Memory B cell (primary cell): Measurements from ENCODE around the gene MAJIN.
"Not testable (repeated sequence)": the region's sequence is repeated elsewhere in the genome, so short reads cannot be mapped to it uniquely, and the experiment has no call there.

Experiments used
- ATAC-seq: fragments of 150-1000 bp; cut with Tn5 transposase; 2 replicates; pipeline ENCODE4 v1.10.0; 2021; ENCODE audit warnings: low read depth, mild to moderate bottlenecking, moderate library complexity
- DNase-seq, 2 donors: peaks; one replicate each; pipeline ENCODE4 v3.0.0; 2022; ENCODE audit warnings: low spot score in 2 of 2
- H3K27ac Mint-ChIP-seq: one replicate; pipeline ENCODE4 v1.8.0; 2022; ENCODE audit warnings: mild to moderate bottlenecking, moderate library complexity, mixed read lengths
- H3K27me3 Mint-ChIP-seq: one replicate; pipeline ENCODE4 v1.8.0; 2022; ENCODE audit warnings: mixed read lengths
- H3K36me3 Mint-ChIP-seq: one replicate; pipeline ENCODE4 v1.8.0; 2022; ENCODE audit warnings: mild to moderate bottlenecking, mixed read lengths
- H3K4me1 Mint-ChIP-seq: one replicate; pipeline ENCODE4 v1.8.0; 2022; ENCODE audit warnings: mixed read lengths
- H3K4me3 Mint-ChIP-seq: one replicate; pipeline ENCODE4 v1.8.0; 2022; ENCODE audit warnings: mild to moderate bottlenecking, moderate library complexity, mixed read lengths
- H3K9me3 Mint-ChIP-seq: one replicate; pipeline ENCODE4 v1.8.0; 2022; ENCODE audit warnings: mixed read lengths

Gene MAJIN

DNA sequence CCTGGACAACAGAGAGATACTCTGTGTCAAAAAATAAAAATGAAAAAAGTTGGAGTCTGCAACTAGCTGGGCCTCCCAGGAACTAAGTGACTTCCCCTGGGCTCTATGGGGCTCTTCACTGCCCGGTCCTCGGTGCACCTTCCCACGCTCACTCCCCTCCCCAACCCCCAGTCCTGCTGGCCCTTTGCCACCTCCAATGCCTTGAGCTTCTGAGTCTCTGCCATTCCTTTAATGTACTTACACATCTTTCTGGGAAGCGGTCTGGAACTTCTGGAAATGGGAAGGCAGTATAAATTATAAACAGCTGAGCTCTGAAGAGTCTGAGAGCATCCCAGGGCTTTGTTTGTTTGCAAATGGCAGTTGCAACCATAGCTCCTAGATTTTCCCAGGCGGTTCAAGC lies 30.8 kb upstream of the MAJIN start:
- no peaks in the 10 kb centered on the region for H3K27me3 Mint-ChIP-seq
- ATAC-seq (no peak), DNase-seq (no peak)
- H3K9me3 Mint-ChIP-seq, result no peaks in the 10 kb centered on the region
- no peak overlapping the region for H3K27ac Mint-ChIP-seq
- H3K4me1 Mint-ChIP-seq, result peaks cover 6% of the 10 kb centered on the region
- H3K4me3 Mint-ChIP-seq, result no peak overlapping the region
- no peaks in the 10 kb centered on the region for H3K36me3 Mint-ChIP-seq

DNA sequence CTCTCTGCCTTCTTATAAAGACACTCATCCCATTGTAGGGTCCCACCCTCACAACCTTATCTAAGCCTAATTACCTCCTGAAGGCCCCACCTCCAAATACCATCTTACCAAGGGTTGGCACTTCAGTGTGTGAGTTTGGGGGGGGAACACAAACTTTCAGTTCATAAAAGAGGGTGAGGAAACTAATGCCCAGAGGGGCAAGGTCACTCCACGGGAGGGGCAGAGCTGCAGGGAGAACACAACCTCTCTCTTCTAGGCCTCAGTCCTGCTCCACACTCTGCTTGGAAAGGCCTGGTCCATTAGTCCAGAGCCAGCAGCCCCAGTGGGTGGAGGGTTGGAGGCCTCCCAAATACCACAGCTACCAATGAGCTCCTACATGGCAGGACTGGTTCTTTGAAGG lies 27.6 kb upstream of the MAJIN start:
- peaks cover 16% of the 10 kb centered on the region for H3K4me1 Mint-ChIP-seq
- H3K9me3 Mint-ChIP-seq, result no peaks in the 10 kb centered on the region
- ATAC-seq (no peak), DNase-seq (no peak)
- no peak overlapping the region for H3K27ac Mint-ChIP-seq
- no peaks in the 10 kb centered on the region for H3K27me3 Mint-ChIP-seq
- no peaks in the 10 kb centered on the region for H3K36me3 Mint-ChIP-seq
- H3K4me3 Mint-ChIP-seq, result no peak overlapping the region

- H3K27me3 Mint-ChIP-seq, result no peaks in the 10 kb centered on the region
- peaks cover 1% of the 10 kb centered on the region for H3K36me3 Mint-ChIP-seq
- DNase-seq (no peak), ATAC-seq (no peak)
- H3K9me3 Mint-ChIP-seq, result no peaks in the 10 kb centered on the region
- peaks cover 16% of the 10 kb centered on the region for H3K4me1 Mint-ChIP-seq
- peak overlapping the region; percentile 72 for H3K27ac Mint-ChIP-seq
- H3K4me3 Mint-ChIP-seq, result no peak overlapping the region
Measured at GRCh38 chr11:64998690-64999431, 27.0 kb upstream of the MAJIN start.

- Mint-ChIP-seq H3K4me3 (no peak overlapping the region), H3K36me3 (peaks cover 1% of the 10 kb centered on the region), H3K4me1 (peaks cover 18% of the 10 kb centered on the region), H3K27ac (peak overlapping the region; percentile 72), H3K9me3 (no peaks in the 10 kb centered on the region), H3K27me3 (no peaks in the 10 kb centered on the region)
- ATAC-seq (no peak), DNase-seq (no peak)
Measured at GRCh38 chr11:64998141-64998540, 26.2 kb upstream of the MAJIN start.

GRCh38 chr11:64996710-64997380 lies 24.9 kb upstream of the MAJIN start, which contains the start of gene BATF2:
Gene BATF2 (minus strand): TSS chr11:64996971. CDS start chr11:64996914, 57 bp downstream.
- DNase-seq (peak in 1 of 2 donors; percentile 32), ATAC-seq (peak; percentile 89)
- Mint-ChIP-seq H3K27me3 (no peaks in the 10 kb centered on the region), H3K36me3 (peaks cover 3% of the 10 kb centered on the region), H3K9me3 (no peaks in the 10 kb centered on the region), H3K4me1 (peaks cover 25% of the 10 kb centered on the region), H3K4me3 (peak within 1 kb of the TSS; percentile 86), H3K27ac (peak within 1 kb of the TSS; percentile 33)

GRCh38 chr11:64996327-64996709 lies 24.4 kb upstream of the MAJIN start:
- Mint-ChIP-seq H3K27ac (peak overlapping the region; percentile 33), H3K4me1 (peaks cover 30% of the 10 kb centered on the region)

DNA sequence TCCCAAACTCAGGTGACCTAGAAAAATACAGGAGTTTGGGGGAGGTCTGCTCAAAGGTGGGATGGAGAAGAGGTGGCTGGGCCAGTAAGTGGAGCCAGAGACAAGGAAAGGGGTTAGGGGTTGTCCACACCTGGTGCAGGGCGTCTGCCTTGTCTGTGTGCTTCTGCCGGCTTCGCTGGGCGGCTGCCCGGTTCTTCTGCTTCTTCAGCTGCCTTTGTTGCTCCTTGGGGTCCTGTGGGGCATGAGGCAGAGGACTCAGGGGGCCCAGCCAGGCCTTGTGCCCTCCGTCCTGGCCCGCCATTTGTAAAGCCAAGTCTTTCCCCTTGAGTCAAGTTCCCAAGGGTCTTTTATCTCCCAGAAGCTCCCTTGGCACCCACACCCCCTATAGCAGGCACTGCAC lies 22.4 kb upstream of the MAJIN start:
- peaks cover 42% of the 10 kb centered on the region for H3K4me1 Mint-ChIP-seq
- DNase-seq (no peak), ATAC-seq (no peak)
- H3K27ac Mint-ChIP-seq, result no peak overlapping the region
- H3K27me3 Mint-ChIP-seq, result no peaks in the 10 kb centered on the region
- H3K36me3 Mint-ChIP-seq, result peaks cover 3% of the 10 kb centered on the region
- H3K4me3 Mint-ChIP-seq, result no peak overlapping the region
- no peaks in the 10 kb centered on the region for H3K9me3 Mint-ChIP-seq

More at GRCh38 chr11:64996327-64996709, 24.4 kb upstream of the MAJIN start:
- peak overlapping the region; percentile 86 for H3K4me3 Mint-ChIP-seq
- DNase-seq, result no peak
- no peaks in the 10 kb centered on the region for H3K9me3 Mint-ChIP-seq
- H3K36me3 Mint-ChIP-seq, result peaks cover 3% of the 10 kb centered on the region
- H3K27me3 Mint-ChIP-seq, result no peaks in the 10 kb centered on the region
- ATAC-seq, result peak; percentile 6

- H3K4me3 Mint-ChIP-seq, result peak overlapping the region; percentile 81
Measured at GRCh38 chr11:64990222-64990923, 18.5 kb upstream of the MAJIN start.

DNA sequence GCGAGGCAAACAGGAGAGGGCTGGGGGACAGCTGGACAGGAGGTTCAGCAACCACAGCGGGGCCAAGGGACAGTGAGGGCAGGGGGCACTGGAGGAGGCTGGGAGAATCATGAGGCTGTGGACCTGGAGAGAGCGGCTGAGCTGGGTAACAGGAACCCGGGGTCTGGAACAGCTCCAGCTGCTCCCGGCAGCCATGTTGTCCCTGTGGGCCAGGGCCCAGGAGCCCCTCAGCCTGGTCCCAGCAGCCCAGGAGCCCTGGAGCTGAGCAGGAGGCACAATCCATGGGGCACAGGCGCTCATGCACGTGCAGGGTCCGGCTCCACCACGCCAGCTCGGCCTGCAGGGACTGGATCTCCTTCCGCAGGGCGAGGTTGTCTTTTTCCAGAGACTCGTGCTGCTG lies 17.5 kb upstream of the MAJIN start:
- DNase-seq (no peak), ATAC-seq (no peak)
- peaks cover 7% of the 10 kb centered on the region for H3K36me3 Mint-ChIP-seq
- H3K9me3 Mint-ChIP-seq, result no peaks in the 10 kb centered on the region
- H3K27me3 Mint-ChIP-seq, result no peaks in the 10 kb centered on the region
- H3K27ac Mint-ChIP-seq, result peak overlapping the region; percentile 38
- H3K4me3 Mint-ChIP-seq, result peak overlapping the region; percentile 44
- H3K4me1 Mint-ChIP-seq, result peaks cover 54% of the 10 kb centered on the region

More at GRCh38 chr11:64990222-64990923, 18.5 kb upstream of the MAJIN start:
- peaks cover 5% of the 10 kb centered on the region for H3K36me3 Mint-ChIP-seq
- peaks cover 47% of the 10 kb centered on the region for H3K4me1 Mint-ChIP-seq
- no peaks in the 10 kb centered on the region for H3K9me3 Mint-ChIP-seq
- peak; percentile 90 for ATAC-seq
- H3K27me3 Mint-ChIP-seq, result no peaks in the 10 kb centered on the region
- peak in 1 of 2 donors; percentile 26 for DNase-seq
- H3K27ac Mint-ChIP-seq, result peak overlapping the region; percentile 49

DNA sequence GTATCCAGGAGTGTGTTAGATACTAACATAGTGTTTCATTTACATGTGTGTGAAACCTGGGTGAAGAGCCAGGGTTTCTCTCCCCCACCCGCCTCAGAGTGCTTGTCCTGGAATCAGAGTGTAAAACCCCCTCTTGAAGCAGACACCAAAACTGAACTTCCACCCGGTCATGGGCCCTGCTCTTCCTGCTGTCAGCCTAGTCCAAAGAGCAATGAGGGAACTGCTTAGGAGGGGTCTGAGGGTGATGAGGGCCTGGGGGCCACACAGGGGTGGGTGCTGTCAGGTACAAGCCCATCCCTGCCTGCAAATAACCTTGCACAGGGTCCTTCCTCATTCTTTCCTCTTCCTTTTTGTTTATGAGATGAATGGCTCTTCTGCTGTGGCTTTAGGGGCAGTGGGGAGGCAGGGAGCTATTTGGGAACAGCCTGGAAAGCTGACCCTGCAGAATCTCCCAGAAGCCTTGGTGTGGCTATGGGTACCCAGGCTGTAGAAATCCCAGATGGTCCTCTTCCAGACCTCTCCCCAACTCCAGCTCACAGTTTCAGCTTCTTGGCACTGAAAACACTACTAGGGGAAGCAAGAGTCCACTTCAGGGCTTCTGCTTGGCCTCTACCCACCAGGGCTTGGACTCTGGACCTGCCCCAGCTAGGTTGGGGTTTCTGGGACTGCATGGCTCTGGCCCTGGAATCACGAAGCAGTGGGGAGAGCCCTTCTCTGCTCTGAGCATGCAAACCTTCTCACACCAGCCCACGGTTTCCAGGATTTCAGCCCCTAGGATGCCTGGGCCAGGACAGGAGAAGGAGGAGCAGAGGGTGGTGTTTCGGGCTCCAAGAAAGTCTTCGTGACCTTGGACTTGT lies 16.3 kb upstream of the MAJIN start:
- Mint-ChIP-seq H3K27me3 (no peaks in the 10 kb centered on the region), H3K27ac (peak overlapping the region; percentile 12), H3K9me3 (no peaks in the 10 kb centered on the region), H3K4me1 (peaks cover 56% of the 10 kb centered on the region), H3K4me3 (peak overlapping the region; percentile 44), H3K36me3 (peaks cover 6% of the 10 kb centered on the region)
- DNase-seq, result no peak
- ATAC-seq, result no peak

DNA sequence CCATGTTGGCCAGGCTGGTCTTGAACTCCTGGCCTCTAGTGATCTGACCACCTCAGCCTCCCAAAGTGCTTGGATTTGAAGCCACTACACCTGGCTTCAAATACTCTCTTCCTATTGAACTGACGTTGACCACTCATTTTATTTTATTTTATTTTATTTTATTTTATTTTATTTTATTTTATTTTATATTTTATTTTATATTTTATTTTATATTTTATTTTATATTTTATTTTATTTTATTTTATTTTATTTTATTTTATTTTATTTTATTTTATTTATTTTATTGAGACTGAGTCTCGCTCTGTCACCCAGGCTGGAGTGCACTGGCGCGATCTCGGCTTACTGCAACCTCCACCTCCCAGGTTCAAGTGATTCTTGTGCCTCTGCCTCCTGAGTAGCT lies 11.4 kb upstream of the MAJIN start:
- not testable (repeated sequence) for ATAC-seq, H3K27me3 Mint-ChIP-seq

DNA sequence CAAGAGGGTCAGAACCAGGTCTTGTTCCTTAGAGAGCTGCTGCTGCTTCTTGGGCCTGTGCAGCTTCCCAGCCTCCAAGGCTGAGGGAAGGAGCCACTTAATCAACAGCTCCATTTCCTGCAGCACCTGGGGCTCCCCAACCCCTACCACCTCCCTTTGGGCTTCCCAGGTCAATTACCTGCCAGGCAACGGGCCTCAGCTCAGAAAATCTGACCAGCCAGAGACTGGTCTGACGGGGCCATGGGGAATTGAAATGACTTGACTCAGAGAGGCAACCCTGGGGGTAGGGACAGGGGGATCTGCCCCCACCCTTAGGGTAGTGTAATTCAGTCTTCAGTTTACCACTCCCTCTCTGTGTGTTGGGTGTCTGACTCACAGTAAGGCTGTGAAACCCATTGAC lies 4.7 kb upstream of the MAJIN start:
- Mint-ChIP-seq H3K9me3 (no peaks in the 10 kb centered on the region), H3K4me1 (peaks cover 18% of the 10 kb centered on the region), H3K36me3 (no peaks in the 10 kb centered on the region), H3K27me3 (no peaks in the 10 kb centered on the region), H3K4me3 (no peak overlapping the region), H3K27ac (no peak overlapping the region)
- ATAC-seq (no peak), DNase-seq (no peak)

More for the DNA sequence above, 11.4 kb upstream of the MAJIN start:
- H3K36me3 Mint-ChIP-seq, H3K4me3 Mint-ChIP-seq, DNase-seq, H3K27ac Mint-ChIP-seq, H3K9me3 Mint-ChIP-seq: not testable (repeated sequence)
- peaks cover 28% of the 10 kb centered on the region for H3K4me1 Mint-ChIP-seq

DNA sequence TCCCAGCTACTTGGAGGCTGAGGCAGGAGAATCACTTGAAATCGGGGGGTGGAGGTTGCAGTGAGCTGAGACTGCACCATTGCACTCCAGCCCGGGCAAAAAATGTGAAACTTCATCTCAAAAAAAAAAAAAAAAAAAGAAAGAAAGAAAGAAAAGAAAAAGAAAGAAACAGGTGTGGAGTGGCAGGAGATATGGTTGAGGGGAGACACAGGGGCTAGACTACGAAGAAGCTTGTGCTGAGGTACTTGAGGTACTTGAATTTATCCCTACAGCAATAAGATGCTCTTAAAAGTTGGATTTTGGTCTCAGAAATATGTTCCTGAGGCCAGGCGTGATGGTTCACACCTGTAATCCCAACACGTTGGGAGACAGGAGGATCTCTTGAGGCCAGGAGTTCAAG lies 2.2 kb upstream of the MAJIN start:
- Mint-ChIP-seq H3K27me3 (no peaks in the 10 kb centered on the region), H3K4me1 (peaks cover 27% of the 10 kb centered on the region), H3K9me3 (no peaks in the 10 kb centered on the region), H3K36me3 (peaks cover under 1% of the 10 kb centered on the region), H3K27ac (peak overlapping the region; percentile 69), H3K4me3 (no peak overlapping the region)
- DNase-seq (no peak), ATAC-seq (peak; percentile 38)
